DMS114 treated with DMSO at 0.1 percent for 48 hours (cell line): ENCODE data around the gene STUM.
"Not testable (repeated sequence)": the region's sequence is repeated elsewhere in the genome, so short reads cannot be mapped to it uniquely, and the experiment has no call there.

ENCODE experiments used
- DNase-seq: peaks from one replicate; lab custom pipeline; 2025; ENCODE audit not compliant: unreplicated experiment; lab: John Stamatoyannopoulos, UW

The STUM gene

GRCh38 chr1:226637147-226637935 is 88.8 kb downstream of the STUM start:
- peak; percentile 20 for DNase-seq

DNA sequence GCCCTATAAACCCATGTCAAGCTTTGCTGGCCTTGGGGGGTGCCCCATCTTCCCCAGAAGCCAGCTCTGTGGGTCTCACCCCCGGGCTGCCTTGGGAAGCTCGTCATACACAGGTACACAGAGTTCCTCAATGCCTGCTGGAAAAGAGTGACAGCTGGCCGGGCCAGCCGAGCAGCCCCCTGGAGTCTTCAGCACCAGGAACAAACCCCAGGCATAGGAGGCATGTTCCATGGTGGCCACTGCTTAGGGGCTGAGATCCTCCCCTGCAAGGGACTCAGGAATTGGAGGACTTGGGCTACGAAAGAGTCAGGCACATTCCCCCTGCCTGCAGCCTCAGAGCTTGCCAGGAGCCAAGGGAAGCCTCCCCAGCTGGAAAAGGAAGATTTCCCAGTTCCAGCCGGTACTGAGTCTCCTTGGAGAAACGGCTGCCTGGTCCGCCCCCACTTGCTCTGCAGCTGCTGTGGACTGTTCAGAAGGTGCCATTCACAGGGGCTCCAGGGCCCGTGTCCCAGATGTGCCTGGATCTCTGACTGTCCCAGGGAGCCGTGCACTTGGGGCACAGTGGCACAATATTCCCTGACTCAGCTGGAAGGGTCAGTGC is 89.5 kb downstream of the STUM start:
- no peak for DNase-seq

- DNase-seq = no peak
Measured at GRCh38 chr1:226638608-226639007, 90.0 kb downstream of the STUM start.

- not testable (repeated sequence) for DNase-seq
Measured at GRCh38 chr1:226639206-226639605, 90.6 kb downstream of the STUM start.

- no peak for DNase-seq
Measured at GRCh38 chr1:226639631-226640061, 91.1 kb downstream of the STUM start.

DNA sequence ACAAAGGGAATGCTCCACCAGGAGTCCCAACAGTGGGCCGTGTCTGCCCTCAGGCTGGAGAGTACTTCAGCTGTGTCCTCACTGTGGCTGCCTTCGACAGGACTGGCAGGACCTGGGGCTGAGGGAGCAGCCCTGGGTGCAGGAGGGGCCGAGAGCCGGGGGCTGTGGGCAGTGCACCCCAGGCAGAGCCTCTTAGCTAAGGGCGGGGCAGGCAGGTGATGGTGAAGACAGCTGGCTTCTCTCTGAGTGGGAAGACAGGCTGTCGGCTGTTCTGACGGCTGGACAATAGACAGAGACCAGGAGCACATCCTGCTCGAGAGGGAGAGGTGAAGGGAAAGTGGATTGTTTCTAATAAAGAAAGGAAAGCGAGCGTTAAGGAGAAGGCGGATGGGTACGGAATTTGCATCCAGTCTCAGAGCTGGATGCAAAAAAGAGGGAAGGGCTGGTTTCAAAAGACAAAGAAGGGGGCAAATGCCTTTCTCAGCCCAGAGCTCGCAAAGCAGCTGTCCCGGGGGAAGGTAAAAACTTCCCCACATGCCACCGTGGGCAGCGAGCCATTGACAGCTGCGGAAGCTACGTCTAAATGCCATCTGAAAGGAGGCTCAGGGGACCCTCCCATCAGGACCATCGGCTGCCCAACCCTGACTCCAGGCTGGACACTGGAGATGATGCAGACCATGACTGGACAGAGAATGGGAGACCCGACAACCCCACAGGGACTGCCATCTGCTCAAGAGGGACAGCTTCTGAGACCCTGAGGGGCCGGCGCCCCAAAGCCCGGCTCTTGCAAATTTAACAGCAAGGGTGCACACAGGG is 92.0 kb downstream of the STUM start:
- no peak for DNase-seq

- DNase-seq = no peak
Measured at GRCh38 chr1:226641671-226642231, 93.2 kb downstream of the STUM start.

DNA sequence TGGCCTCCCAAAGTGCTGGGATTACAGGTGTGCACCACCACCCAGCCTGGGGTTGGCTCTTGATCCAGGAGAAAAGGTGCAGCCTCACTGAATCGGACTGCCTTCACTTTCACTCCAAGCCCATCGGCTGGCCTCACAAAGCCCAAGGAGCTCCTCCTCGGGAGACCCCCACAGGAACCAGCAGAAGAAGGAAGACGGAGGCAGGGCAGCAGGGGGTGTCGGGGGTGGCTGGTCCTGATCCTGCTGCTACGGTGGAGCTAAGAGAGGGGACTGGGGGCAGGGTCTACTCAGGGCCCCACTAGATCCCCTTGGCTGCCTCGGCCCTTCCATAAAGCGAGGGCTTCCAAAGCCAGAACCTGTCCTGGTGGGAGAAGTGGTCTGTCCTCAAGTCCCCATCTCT is 93.9 kb downstream of the STUM start:
- DNase-seq = no peak

GRCh38 chr1:226643177-226643576 is 94.6 kb downstream of the STUM start:
- no peak for DNase-seq

DNA sequence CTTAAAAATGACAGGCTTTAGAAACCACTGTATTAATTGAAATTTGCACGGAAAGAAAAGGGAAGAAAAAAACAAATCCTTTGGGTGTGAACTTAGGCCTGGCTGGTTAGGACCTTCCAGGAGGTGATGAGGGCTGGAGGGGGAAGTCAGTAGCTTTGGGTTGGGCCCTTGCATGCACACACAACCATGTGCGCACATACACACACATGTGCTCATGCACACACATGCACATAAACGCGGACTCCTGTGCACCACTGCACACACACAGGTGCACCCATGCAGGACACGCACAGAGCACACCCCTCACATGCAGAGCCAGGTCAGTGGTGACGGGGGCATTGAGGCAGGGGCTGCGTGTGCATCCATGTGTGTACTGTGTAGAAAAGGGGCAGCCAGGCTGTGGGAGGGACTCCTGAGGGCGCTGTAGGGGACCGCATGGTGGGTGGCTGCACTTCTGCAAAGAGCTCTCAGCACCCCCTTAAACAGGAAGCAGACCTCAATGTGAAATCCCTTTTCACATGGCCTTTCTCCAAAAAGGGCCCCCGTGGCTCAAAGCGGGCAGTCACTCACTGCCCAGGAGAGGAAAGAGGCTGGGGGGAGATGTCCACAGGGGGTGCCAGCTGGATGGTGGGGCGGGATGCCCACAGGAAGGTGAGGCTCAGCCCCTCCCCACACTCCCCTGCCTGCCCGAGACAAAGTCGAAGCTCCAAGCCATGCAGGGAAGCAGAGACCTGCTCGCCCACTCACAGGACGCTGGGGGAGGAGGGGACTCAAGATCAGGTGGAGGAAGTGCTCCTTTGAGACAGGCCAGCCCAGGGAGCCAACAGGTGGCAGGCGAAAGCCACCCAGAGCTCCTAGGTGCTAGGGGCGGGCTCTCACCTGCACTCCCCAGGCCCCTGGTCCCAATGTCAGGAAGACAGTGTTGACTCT is 95.3 kb downstream of the STUM start:
- DNase-seq = no peak

- DNase-seq = no peak
Measured at GRCh38 chr1:226644541-226645176, 96.1 kb downstream of the STUM start.

GRCh38 chr1:226645279-226645976 is 96.9 kb downstream of the STUM start:
- no peak for DNase-seq

GRCh38 chr1:226646026-226646869 is 97.7 kb downstream of the STUM start:
- no peak for DNase-seq

DNA sequence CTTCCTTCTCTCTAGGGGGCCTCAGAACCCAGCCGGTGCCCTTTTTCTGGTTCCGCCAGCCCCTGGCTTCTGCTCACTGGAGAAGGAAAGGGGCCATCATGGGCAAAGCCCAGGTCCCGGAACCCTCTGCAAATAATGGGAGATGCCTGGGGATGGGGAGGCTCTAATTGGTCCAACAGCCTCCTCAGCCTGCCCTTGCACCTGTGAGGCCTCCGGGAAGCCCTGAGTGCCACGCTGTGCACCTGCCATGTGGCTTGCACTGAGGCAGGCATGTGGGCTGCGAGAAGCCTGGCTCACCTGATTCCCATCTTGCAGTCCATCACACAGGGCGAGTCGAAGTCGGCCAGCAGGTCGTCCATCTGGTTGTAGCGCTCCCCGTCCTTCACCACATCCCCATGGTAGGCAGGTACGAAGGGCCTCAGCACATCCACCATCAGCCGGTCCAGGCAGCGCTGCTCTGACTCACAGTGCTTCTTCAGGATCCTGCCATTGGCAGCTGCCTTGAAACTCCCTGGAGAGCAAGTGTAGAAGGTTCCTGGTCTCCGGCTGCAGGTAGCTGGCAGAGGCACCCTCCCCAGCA is 98.4 kb downstream of the STUM start:
- DNase-seq = no peak

DNA sequence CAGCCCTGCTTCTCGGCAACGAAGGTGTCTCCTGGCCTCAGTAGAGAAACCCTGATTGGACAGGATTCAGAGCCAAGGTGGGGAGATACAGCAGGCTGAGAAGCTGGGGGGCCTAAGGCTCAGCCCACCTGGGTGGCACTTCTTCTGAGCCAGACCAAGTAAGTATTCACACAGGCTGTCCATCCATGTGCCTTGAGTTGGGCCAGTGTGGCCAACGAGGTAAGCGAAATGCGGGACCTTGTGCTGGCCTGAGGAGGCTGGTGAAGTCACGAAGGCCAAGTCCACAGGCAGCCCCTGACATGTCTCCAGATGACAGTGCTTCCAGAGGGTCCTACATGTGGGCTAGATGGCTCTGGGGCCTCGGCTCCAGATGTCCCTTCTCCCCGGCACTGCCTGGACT is 99.2 kb downstream of the STUM start:
- no peak for DNase-seq

GRCh38 chr1:226648421-226648820 is 99.9 kb downstream of the STUM start:
- DNase-seq = no peak

GRCh38 chr1:226649244-226649643 is 100.7 kb downstream of the STUM start:
- no peak for DNase-seq

DNA sequence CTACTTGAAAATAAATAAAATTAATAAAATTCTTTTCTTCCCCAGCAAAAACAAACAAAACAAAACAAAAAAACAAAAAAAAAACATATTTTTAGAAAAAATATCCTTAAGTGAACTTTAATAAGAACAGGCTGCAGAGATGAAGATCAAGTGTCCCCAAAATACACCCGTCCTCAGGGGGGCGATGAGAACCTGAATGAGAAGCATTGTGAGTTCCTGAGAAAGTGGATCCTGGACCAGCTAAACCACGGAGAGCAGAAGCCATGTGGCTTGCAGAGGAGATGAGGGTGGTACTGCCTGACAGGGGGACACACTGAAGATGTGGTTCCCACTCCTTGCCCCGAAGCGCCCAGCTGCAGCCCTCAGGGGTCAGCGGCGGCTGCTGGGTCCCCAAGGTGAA is 101.2 kb downstream of the STUM start:
- no peak for DNase-seq
